Gastrocnemius medialis (tissue), 4 donors: ENCODE results near the gene MAGOH. TPM values are rescaled to one million over a fixed set of nuclear protein-coding genes. Genes with fewer than 3 reads are reported as not detected.

ENCODE experiments used
- ATAC-seq, 2 donors: fragments of 150-250 bp; one replicate each; pipeline ENCODE4 v1.9.1; 2016
- DNase-seq, 2 donors: peaks; one replicate each; pipeline ENCODE4 v3.0.0-alpha.2; 2019
- H3K27ac ChIP-seq, 4 donors: fragments of 200-600 bp; sonication (generic); 1 replicate in 1 of 4; 2 replicates in 3 of 4; pipeline ENCODE4 v1.5.1; 2016 to 2018; ENCODE audit warnings: mild to moderate bottlenecking in 2 of 4, moderate library complexity in 1 of 4
- H3K27me3 ChIP-seq, 3 donors: fragments of 200-600 bp; sonication (generic) in 2 of 3; 1 replicate in 1 of 3; 2 replicates in 2 of 3; pipeline versions ENCODE4 v1.5.1 to v1.6.0; 2016 to 2019; ENCODE audit warnings: mild to moderate bottlenecking in 1 of 3, moderate library complexity in 1 of 3
- H3K36me3 ChIP-seq, 2 donors: fragments of 200-600 bp; sonication (generic) in 1 of 2; one replicate each; pipeline ENCODE4 v1.5.1; 2017 to 2018
- H3K4me1 ChIP-seq, 2 donors: fragments of 200-600 bp; sonication (generic) in 1 of 2; one replicate each; pipeline ENCODE4 v1.5.1; 2016 to 2017; ENCODE audit warnings: mild to moderate bottlenecking in 2 of 2
- H3K4me3 ChIP-seq, 4 donors: fragments of 200-600 bp; sonication (generic) in 3 of 4; 1 replicate in 1 of 4; 2 replicates in 3 of 4; pipeline ENCODE4 v1.5.1; 2016 to 2019; ENCODE audit warnings: mild to moderate bottlenecking in 2 of 4
- H3K9me3 ChIP-seq, 3 donors: fragments of 200-600 bp; sonication (generic) in 2 of 3; 1 replicate in 1 of 3; 2 replicates in 2 of 3; pipeline ENCODE4 v1.5.1; 2016 to 2019
- POLR2A ChIP-seq, 2 donors: fragments of 450-650 bp; IDR thresholded peaks; one replicate each; pipeline ENCODE4 v1.6.1; 2017; ENCODE audit warnings: antibody characterized with exemption in 2 of 2, mild to moderate bottlenecking in 2 of 2, moderate library complexity in 2 of 2
- in situ Hi-C, 4 donors: fragments of 200-750 bp; cut with MboI; loops; one replicate each; pipeline versions ENCODE4 v1.15.0 to v1.8.0; 2017; ENCODE audit warnings: low sequenced_read_pairs in 4 of 4
- intact Hi-C: fragments of 100-400 bp; cut with DNase I; formaldehyde crosslinking; loops from one replicate; pipeline ENCODE4 v1.15.1; 2023; ENCODE audit warnings: low total_unique reads
- total RNA-seq, 4 donors: library from RNA; depleted of rRNA; stranded (reverse); fragments of >200 nt; gene quantifications; one replicate each; pipeline versions ENCODE4 v1.1.0 to v1.2.3, GENCODE V29; 2016
- TF ChIP-seq, protein P1 (sequence below), 5 experiments: fragments of 450-650 bp in 3 of 5; fragments of 200-600 bp in 2 of 5; sonication (generic) in 2 of 5; IDR thresholded peaks in 4 of 5; conservative IDR thresholded peaks in 1 of 5; 1 replicate in 4 of 5; 2 replicates in 1 of 5; pipeline ENCODE4 v1.5.1; 2016 to 2019; ENCODE audit warnings: antibody characterized with exemption in 5 of 5, mild to moderate bottlenecking in 3 of 5, moderate library complexity in 3 of 5

Gene MAGOH
- total RNA-seq, 4 donors from 2014 or later: 12.9 to 34.3 (median 19.8) TPM

DNA sequence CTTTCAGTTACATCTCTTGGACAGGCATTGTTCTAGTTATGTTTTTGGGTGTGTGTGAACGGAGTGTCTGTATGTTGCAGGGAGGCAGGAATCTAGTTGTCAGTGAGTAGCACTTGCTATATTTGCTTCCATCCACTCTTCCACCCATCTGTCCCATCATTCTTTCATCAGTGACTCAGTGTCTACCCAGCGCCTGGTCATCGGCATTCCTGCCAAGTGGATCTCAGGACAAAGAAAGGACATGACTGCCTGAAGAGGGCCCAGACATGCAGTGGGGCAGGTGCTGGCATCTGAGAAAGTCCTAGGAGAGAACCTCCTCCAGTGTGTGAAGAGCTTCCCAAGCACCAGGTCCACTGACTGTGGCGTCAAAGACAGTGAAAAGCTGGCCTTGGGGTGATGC lies 27.3 kb upstream of the MAGOH start:
- in situ Hi-C loops: no loop called here
- Histone ChIP-seq H3K27ac (no peak overlapping the region), H3K4me1 (no peaks in the 10 kb centered on the region), H3K9me3 (no peaks in the 10 kb centered on the region), H3K4me3 (no peak overlapping the region), H3K36me3 (no peaks in the 10 kb centered on the region), H3K27me3 (no peaks in the 10 kb centered on the region)
- ATAC-seq (no peak), DNase-seq (no peak)
- intact Hi-C loops: no loop called here
- TF ChIP-seq, protein P1, sequence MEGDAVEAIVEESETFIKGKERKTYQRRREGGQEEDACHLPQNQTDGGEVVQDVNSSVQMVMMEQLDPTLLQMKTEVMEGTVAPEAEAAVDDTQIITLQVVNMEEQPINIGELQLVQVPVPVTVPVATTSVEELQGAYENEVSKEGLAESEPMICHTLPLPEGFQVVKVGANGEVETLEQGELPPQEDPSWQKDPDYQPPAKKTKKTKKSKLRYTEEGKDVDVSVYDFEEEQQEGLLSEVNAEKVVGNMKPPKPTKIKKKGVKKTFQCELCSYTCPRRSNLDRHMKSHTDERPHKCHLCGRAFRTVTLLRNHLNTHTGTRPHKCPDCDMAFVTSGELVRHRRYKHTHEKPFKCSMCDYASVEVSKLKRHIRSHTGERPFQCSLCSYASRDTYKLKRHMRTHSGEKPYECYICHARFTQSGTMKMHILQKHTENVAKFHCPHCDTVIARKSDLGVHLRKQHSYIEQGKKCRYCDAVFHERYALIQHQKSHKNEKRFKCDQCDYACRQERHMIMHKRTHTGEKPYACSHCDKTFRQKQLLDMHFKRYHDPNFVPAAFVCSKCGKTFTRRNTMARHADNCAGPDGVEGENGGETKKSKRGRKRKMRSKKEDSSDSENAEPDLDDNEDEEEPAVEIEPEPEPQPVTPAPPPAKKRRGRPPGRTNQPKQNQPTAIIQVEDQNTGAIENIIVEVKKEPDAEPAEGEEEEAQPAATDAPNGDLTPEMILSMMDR (IDR thresholded peaks at IDR 0.05 in 4 of 5, conservative IDR thresholded peaks at IDR 0.05 in 1 of 5): no peak
- no peak for TF ChIP-seq POLR2A (IDR thresholded peaks at IDR 0.05)

DNA sequence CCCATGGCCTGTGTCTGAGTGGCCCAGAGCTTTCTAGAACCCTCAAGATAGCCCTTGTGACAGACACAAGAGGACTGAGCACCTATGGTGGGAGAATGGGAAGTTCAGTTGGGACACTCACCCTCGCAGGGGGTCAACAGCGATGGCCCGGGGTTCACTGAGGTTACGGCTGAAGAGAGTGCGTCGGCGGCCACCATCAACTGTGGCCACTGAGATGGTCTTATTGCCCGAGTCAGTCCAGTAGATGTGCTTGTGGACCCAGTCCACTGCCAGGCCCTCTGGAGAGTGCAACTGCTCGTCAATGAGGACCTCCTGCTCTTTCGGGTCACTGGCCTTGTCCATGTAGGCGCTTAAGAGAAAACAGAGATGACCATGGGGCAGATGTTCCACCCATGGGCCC lies 25.7 kb upstream of the MAGOH start:
- TF ChIP-seq POLR2A (IDR thresholded peaks at IDR 0.05): no peak
- TF ChIP-seq, protein P1 (IDR thresholded peaks at IDR 0.05 in 4 of 5, conservative IDR thresholded peaks at IDR 0.05 in 1 of 5): no peak
- Histone ChIP-seq H3K9me3 (no peaks in the 10 kb centered on the region), H3K27me3 (no peaks in the 10 kb centered on the region), H3K36me3 (no peaks in the 10 kb centered on the region), H3K4me1 (no peaks in the 10 kb centered on the region), H3K4me3 (no peak overlapping the region), H3K27ac (no peak overlapping the region)
- ATAC-seq (no peak), DNase-seq (no peak)
- intact Hi-C loops: no loop called here
- in situ Hi-C loops: no loop called here

DNA sequence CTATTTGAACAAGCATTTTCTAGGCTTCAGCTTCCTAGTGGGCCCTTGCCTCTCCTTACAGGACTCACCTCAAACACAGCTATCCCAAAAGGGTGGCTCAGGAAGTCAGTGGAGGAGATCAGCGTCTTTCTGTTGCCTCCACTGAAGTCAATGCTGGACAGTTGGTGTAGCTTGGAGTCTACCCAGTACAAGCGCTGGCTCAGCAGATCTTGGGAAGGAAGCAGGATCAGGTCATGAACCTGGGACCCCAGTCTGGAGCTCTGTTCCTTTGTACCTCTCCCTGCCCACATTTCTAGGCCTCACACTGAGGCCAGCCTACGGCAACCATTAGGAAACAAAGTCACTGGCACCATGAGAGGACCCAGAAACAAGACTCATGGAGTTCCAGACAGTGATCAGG lies 23.7 kb upstream of the MAGOH start:
- Histone ChIP-seq H3K4me3 (no peak overlapping the region), H3K4me1 (no peaks in the 10 kb centered on the region), H3K36me3 (no peaks in the 10 kb centered on the region), H3K27me3 (no peaks in the 10 kb centered on the region), H3K9me3 (no peaks in the 10 kb centered on the region), H3K27ac (no peak overlapping the region)
- no peak for DNase-seq
- no peak for ATAC-seq
- TF ChIP-seq, protein P1 (IDR thresholded peaks at IDR 0.05 in 4 of 5, conservative IDR thresholded peaks at IDR 0.05 in 1 of 5): no peak
- no peak for TF ChIP-seq POLR2A (IDR thresholded peaks at IDR 0.05)
- intact Hi-C loops: no loop called here
- in situ Hi-C loops: no loop called here

DNA sequence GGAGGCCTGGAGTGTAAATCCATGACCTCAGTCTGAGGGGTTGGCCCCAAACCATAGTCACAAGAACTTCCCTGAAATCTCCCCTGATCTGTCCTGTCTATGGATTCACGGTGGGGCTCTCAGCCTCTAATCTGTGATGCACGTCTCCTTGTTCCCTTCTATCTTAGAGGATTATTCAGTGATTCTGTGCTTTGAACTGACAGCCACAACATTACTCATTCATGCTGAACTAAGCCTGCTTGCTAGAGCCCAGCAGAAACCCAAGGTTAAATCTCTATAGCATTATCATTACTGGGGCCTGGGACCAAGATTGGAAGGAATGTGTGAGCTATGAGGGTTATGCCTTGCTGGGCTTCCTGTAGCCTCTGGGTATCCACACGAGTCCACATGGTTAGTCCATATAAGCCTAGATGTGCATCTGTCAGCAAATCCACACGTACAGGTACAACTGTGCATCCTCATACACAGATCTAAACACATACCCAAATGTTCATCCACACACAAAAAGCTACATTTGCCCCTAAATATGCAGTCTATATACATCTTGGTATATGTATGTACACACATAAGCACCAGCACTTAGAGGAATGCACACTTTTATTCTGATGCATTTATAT lies 22.4 kb upstream of the MAGOH start:
- in situ Hi-C loops (no loop called here), intact Hi-C loops (no loop called here)
- Histone ChIP-seq H3K9me3 (no peaks in the 10 kb centered on the region), H3K27me3 (no peaks in the 10 kb centered on the region), H3K4me1 (no peaks in the 10 kb centered on the region), H3K27ac (no peak overlapping the region), H3K4me3 (no peak overlapping the region), H3K36me3 (no peaks in the 10 kb centered on the region)
- TF ChIP-seq, protein P1 (IDR thresholded peaks at IDR 0.05 in 4 of 5, conservative IDR thresholded peaks at IDR 0.05 in 1 of 5): no peak
- TF ChIP-seq POLR2A (IDR thresholded peaks at IDR 0.05): no peak
- ATAC-seq: no peak
- DNase-seq: no peak

DNA sequence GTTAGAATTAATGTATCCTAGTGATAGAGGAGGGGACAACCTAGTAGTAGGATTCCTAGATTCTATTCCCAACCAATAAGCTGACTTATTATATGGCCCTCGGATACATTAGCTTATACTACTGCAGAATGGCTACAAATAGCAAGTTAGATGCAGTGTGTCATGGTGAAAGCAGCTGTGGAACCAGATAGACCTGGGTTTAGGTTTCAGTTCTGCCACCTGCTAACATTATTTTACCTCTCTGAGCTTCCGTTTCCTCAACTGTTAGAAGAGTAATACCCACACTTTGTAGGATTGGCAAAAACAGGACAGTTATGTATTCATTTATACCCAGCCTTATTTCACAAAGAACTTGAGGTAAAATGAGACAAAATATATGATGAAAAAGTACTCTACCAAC lies 21.6 kb upstream of the MAGOH start:
- ATAC-seq (no peak), DNase-seq (no peak)
- no peaks in the 10 kb centered on the region for H3K4me1 ChIP-seq
- no peak for TF ChIP-seq POLR2A (IDR thresholded peaks at IDR 0.05)
- TF ChIP-seq, protein P1 (IDR thresholded peaks at IDR 0.05 in 4 of 5, conservative IDR thresholded peaks at IDR 0.05 in 1 of 5): no peak
- H3K27ac ChIP-seq: no peak overlapping the region
- H3K27me3 ChIP-seq: no peaks in the 10 kb centered on the region
- in situ Hi-C loops (no loop called here), intact Hi-C loops (no loop called here)
- no peaks in the 10 kb centered on the region for H3K9me3 ChIP-seq
- H3K4me3 ChIP-seq: no peak overlapping the region
- H3K36me3 ChIP-seq: no peaks in the 10 kb centered on the region
